ENCODE results near the gene DNMT3A. TPM values are rescaled to one million over a fixed set of nuclear protein-coding genes. Genes with fewer than 3 reads are reported as not detected.

DNMT3A gene
- total RNA-seq, 4 donors from 2014 or later, result 16.1 to 33.7 (median 21.0) TPM

GRCh38 chr2:25372405-25373268 lies 30.9 kb upstream of the DNMT3A start:
- no peak overlapping the region for H3K4me3 ChIP-seq
- in situ Hi-C loops (cut with MboI; ENCODE audit: low pct_ligation_motif_present in 1 of 4, low pct_unique_long_range_greater_than_20kb in 1 of 4, low sequenced_read_pairs in 3 of 4), result loop anchor here in 2 of 4 donors (25.0 kb wide), 1 partner anchor 140 kb away; no protein-coding TSS in a partner anchor
- no peak for DNase-seq
- no peak overlapping the region for H3K27ac ChIP-seq
- intact Hi-C loops (cut with DNase I; ENCODE audit: low total_unique reads), result no loop called here
- no peaks in the 10 kb centered on the region for H3K27me3 ChIP-seq
- no peaks in the 10 kb centered on the region for H3K9me3 ChIP-seq
- no peaks in the 10 kb centered on the region for H3K36me3 ChIP-seq
- TF ChIP-seq CTCF (IDR thresholded peaks at IDR 0.05) (no peak), POLR2AphosphoS5 (IDR thresholded peaks at IDR 0.05) (no peak)
- 60 to 82% methylated on average over 1 to 25 of the region's 25 CpGs for WGBS, 2 donors (ENCODE audit: low coverage in 1 of 2)
- peaks cover 6 to 14% (median 12%) of the 10 kb centered on the region in 4 donors for H3K4me1 ChIP-seq

- H3K4me1 ChIP-seq, result peaks cover 0 to 4% (median 3%) of the 10 kb centered on the region in 4 donors
- in situ Hi-C loops (cut with MboI; ENCODE audit: low pct_ligation_motif_present in 1 of 4, low pct_unique_long_range_greater_than_20kb in 1 of 4, low sequenced_read_pairs in 3 of 4), result loop anchor here in 2 of 4 donors (25.0 kb wide), 1 partner anchor 141 kb away; no protein-coding TSS in a partner anchor
- intact Hi-C loops (cut with DNase I; ENCODE audit: low total_unique reads), result no loop called here
- no peak for DNase-seq
- no peak for TF ChIP-seq EP300 (IDR thresholded peaks at IDR 0.05; ENCODE audit: low read depth)
- no peak for TF ChIP-seq CTCF (IDR thresholded peaks at IDR 0.05)
- no peak for TF ChIP-seq POLR2AphosphoS5 (IDR thresholded peaks at IDR 0.05)
- no peak for TF ChIP-seq POLR2A (IDR thresholded peaks at IDR 0.05)
- no peak overlapping the region for H3K4me3 ChIP-seq
- 81 to 84% methylated on average over 10 to 27 of the region's 27 CpGs for WGBS, 2 donors (ENCODE audit: low coverage in 1 of 2)
- H3K27me3 ChIP-seq, result no peaks in the 10 kb centered on the region
- no peaks in the 10 kb centered on the region for H3K9me3 ChIP-seq
- H3K27ac ChIP-seq, result no peak overlapping the region
- H3K36me3 ChIP-seq, result no peaks in the 10 kb centered on the region
These were observed 29.8 kb upstream of the DNMT3A start for GRCh38 chr2:25371253-25372241.

- Histone ChIP-seq H3K36me3 (no peaks in the 10 kb centered on the region), H3K27ac (no peak overlapping the region), H3K4me3 (no peak overlapping the region), H3K9me3 (no peaks in the 10 kb centered on the region), H3K27me3 (no peaks in the 10 kb centered on the region), H3K4me1 (no peaks in the 10 kb centered on the region)
- no peak for DNase-seq
- in situ Hi-C loops (cut with MboI; ENCODE audit: low pct_ligation_motif_present in 1 of 4, low pct_unique_long_range_greater_than_20kb in 1 of 4, low sequenced_read_pairs in 3 of 4), result loop anchor here in 2 of 4 donors (25.0 kb wide), 1 partner anchor 142 kb away; no protein-coding TSS in a partner anchor
- intact Hi-C loops (cut with DNase I; ENCODE audit: low total_unique reads), result loop anchor here (2.0 to 10.0 kb wide), 2 partner anchors 23 to 155 kb away; no protein-coding TSS in a partner anchor
- TF ChIP-seq EP300 (IDR thresholded peaks at IDR 0.05; ENCODE audit: low read depth) (no peak), POLR2AphosphoS5 (IDR thresholded peaks at IDR 0.05) (no peak), CTCF (IDR thresholded peaks at IDR 0.05) (no peak), POLR2A (IDR thresholded peaks at IDR 0.05) (no peak)
- 57 to 89% methylated on average over 1 to 5 of the region's 5 CpGs for WGBS, 2 donors (ENCODE audit: low coverage in 1 of 2)
These were observed 28.2 kb upstream of the DNMT3A start for GRCh38 chr2:25369876-25370275.
